NCI-H2196 treated with DMSO at 0.1 percent for 48 hours (cell line): ENCODE results near the gene RNF31.

Experiments used
- DNase-seq: peaks from one replicate; lab custom pipeline; 2025; ENCODE audit not compliant: unreplicated experiment; lab: John Stamatoyannopoulos, UW

Gene RNF31

DNA sequence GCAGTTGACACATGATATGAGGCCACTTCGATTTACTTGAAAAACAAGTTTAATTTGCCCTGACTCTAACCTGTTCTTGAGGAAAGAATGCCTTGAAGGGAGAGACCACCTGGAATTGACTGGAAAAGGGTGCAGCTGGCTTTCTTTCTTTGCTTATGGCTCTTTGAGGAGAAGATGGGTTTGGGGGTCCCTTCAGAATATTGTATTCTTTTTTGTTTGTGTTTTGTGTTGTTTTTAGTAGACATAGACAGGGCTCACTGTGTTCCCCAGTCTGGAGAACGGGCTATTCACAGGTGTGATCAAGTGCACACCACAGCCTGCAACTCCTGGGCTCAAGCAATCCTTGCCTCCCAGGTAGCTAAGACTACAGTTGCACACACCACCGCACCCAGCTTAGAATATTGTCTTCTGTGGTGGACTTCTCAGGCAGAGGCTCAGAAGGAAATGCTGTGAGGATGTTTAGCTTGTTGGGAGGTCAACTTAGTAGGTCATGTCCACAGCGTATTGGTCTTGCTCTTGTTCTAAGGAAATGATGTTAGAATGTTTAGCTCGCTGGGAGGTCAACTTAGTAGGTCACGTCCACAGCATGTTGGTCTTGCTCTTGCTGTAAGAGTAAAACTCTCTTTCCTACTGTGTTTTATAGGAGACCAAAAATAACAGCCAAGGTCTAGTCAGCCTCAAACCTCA, 31.0 kb upstream of the RNF31 start:
- DNase-seq = no peak

DNA sequence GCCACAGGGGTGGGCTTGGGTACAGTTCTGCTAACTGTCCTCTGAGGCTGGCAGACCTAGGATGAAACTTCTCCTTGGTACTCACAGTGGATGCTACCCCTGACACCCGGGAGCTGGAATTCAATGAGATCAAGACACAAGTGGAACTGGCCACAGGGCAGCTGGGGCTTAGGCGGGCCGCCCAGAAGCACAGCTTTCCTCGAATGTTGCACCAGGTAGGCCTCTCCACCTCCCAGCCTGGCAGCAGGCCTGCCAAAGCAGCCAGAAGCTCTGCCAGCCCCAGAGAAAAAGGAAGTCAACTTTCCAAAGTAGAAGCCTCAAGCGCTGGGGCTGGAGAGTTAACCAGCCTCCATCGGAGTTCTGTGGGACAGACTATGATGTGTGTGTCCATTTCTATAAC, 30.1 kb upstream of the RNF31 start:
- no peak for DNase-seq

DNA sequence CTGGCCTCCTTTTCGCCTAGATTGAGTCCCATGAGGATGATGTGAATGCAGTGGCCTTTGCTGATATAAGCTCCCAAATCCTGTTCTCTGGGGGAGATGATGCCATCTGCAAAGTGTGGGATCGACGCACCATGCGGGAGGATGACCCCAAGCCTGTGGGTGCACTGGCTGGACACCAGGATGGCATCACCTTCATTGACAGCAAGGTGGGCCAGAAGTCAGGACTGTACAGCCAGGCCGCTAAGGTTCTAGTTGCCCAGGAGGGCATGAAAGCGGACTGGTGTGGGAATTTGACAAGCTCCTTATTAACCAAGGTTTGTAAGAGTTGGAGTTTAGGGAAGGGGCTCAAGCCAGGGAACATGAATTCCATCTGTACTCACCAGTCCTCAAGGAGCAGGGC, 27.6 kb upstream of the RNF31 start:
- DNase-seq = no peak

DNA sequence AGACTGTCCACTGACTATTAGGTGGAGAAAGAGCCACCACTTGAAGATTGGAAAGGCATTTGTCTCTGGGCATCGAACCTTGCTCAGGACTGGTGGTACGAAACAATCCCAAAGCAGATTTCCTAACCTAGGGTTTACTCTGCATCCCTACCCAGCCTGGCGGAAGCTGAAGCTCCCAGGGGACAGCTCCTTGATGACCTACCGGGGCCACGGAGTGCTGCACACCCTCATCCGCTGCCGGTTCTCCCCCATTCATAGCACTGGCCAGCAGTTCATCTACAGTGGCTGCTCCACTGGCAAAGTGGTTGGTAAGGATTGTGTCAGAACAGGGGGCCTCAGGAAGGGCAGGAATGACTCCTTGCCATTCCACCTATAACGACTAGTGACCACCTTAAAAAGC, 26.1 kb upstream of the RNF31 start:
- DNase-seq = no peak

DNA sequence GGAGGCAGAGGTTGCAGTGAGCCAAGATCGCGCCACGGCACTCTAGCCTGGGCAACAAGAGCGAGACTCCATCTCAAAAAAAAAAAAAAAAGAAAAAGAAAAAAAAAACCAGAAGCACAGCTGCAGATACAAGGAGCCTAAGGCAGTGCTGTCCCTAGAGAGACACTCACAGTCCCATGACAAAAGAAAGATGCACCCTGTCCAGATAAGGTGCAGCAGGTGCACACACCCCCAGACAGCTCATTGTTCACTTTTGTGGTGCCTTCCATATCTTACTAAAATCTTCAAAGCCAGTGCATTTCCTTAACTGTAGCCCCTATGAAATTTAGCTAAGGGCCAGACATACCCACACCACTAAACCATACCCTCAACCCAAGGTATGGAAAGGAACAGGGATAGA, 24.9 kb upstream of the RNF31 start:
- DNase-seq = no peak

DNA sequence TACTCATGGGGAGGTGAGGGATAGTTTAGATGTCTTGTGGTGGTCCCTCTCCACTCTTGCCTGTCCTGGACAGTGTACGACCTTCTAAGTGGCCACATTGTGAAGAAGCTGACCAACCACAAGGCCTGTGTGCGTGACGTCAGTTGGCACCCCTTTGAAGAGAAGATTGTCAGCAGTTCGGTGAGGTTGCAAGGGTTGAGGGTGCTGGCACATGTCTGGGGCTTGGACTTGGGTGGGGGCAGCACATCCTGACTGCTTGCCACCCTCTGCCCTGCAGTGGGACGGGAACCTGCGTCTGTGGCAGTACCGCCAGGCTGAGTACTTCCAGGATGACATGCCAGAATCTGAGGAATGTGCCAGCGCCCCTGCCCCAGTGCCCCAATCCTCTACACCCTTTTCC, 24.4 kb upstream of the RNF31 start:
- DNase-seq = no peak

DNA sequence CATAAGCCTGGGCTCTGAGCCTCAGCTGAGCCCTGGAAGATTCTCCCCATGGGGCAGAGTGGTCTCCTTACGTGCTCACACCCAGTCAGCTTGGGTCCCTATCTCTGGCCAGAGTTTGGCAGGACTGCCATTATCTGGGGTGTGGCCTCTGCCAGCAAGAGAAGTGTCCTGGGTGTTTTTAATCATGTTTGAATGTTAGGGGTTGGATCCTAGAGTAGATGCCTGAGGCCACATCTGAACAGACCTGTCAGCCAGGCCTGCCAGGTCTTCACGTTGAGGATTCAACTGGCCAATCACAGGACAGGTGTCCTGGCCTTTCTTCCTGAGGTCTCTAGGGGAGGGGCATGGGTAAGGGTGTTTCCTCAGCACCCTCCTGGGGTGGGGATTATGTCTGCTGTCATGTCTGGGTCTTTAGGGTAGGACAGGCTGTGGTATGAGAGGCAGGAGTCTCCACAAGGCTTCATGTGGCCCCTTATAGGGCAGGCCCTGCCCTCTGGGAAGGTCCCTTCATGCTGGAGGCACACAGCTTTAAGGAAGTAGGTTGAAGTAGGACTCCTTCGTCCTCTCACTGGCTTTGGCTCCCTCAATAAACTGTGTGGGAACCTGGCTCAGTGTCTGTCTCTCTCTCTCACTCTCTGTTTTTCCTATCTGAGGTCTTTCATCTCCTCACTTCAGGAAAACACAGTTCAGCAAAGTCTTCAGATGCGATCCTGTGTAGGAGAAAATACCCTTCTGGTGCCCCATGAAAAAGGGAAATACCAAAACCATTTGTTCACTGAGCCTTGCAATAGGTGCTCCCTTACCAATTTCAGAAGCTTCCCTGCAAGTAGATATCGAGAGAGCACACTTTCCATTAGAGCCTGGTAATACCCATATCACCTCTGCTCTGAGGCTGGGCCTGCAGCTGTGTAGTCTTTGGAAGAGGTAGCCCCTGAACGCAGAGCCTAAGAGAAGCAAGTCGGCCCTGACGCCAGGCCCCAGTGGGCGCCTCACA, 23.6 kb upstream of the RNF31 start:
- no peak for DNase-seq

DNA sequence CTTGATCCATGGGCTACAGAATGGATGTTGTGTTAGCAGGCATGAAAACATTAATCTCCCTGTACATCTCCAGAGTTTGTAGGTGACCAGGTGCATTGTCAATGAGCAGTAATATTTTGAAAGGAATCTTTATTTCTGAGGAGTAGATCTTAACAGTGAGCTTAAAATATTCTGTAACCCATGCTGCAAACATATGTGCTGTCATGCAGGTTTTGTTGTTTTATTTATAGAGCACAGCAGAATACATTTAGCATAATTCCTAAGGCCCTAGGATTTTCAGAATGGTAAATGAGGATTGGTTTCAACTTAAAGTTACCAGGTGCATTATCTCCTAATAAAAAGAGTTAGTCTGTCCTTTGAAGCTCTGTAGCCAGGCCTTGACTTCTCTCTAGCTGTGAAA, 20.4 kb upstream of the RNF31 start:
- DNase-seq = no peak

DNA sequence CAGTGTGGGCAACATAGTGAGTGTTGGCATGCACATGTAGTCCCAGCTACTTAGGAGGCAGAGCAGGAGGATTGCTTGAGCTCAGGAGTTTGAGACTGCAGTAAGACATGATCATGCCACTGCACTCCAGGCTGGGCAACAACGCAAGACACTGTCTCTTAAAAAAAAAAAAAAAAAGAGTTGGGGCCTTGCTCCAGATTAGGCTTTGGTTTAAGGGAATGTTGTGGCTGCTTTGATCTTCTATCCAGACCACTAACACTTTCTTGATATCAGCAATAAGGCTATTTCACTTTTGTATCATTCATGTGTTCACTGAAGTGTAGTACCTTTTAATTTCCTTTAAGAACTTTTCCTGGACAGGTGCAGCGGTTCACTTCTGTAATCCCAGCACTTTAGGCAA, 19.6 kb upstream of the RNF31 start:
- DNase-seq = no peak

DNA sequence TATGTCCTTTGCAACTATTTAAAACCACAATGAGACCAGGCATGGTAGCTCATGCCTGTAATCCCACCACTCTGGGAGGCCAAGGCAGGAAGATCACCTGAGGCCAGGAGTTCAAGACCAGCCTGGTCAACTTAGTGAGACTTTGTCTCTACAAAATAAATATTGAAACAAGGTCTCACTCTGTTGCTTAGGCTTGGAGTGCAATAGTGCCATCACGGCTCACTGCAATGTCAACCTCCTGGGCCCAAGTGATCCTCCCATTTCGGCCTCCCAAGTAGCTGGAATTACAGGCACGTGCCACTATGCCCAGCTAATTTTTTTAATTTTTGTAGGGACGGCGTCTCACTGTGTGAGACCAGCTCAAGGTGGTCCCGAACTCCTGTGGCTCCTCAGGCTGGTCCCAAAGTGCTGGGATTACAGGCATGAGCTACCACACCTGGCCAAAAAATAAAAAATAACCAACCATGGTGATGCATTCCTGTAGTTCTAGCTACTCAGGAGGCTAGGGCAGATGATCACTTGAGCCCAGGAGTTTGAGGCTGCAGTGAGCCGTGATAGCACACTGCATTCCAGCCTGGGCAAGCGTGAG, 17.8 kb upstream of the RNF31 start:
- DNase-seq = no peak

DNA sequence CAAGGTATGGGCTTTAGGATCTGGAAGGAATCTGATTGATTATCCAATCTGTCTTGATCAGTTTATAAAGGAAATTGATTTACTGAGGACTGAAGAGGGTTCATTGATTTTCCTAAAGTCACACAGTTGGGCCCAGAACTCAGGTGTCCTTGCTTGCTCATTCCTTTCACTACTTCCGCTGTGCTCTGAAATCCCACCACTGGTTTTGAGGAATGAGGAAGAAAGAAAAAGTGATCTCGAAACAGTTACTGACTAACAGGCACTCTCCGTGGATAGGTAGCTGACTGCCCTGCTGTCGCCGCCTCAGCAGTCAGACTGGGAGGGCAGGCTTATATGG, 16.9 kb upstream of the RNF31 start, which contains the start of gene FITM1:
FITM1 (plus strand) TSS at position 280 of the 337 bp plus-strand sequence. CDS start 905 bp downstream, outside the sequence.
- no peak for DNase-seq

DNA sequence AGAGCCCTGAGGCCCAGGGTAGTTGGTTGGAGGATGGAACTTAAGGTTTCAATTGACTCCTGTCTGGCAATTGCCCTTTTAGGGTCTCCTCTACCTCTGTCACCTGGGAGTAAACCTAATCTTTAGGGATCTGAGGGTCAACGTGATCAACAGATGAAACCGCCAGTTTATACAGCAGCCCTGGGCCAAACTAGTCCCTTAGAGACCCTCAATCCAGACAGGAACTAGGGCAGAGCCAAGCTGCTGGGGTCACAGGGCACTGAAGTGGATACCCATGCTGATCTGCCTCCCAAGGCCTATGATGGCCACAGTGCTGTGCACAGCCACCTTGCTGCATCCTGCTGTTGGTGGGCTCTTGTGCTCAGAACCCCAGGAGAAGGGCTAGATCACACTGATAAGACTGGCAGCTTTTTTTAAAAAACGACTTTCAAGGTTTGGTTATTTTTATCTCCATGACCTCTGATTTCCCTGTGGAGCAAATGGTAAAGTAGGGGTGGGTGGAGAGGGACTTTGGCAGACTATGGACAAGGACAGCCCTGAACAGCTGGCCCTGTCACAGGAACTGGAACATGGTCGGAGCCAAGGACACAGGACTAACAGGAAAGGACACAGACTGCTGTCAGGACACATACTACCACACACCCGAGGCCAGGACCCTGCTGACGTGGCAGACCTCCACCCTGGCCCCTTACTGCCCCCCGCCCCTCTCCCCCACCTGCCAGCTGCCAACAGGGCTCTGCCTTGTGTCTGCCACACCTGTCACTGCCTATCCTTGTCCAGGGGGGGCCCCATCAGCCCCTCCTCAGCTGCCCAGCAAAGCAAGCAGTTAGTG, 16.4 kb upstream of the RNF31 start:
- DNase-seq = no peak

DNA sequence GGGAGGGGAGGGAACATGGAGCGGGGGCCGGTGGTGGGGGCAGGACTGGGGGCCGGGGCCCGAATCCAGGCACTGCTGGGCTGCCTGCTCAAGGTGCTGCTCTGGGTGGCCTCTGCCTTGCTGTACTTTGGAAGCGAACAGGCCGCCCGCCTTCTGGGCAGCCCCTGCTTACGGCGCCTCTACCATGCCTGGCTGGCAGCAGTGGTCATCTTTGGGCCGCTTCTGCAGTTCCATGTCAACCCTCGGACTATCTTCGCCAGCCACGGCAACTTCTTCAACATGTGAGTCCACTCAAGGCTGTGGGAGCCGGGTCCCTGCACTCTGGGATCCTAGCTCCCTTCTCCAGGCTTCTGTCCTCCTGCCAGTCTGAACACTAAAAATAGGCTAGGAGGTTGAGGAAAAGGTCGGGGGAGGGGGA, 15.7 kb upstream of the RNF31 start:
- no peak for DNase-seq

DNA sequence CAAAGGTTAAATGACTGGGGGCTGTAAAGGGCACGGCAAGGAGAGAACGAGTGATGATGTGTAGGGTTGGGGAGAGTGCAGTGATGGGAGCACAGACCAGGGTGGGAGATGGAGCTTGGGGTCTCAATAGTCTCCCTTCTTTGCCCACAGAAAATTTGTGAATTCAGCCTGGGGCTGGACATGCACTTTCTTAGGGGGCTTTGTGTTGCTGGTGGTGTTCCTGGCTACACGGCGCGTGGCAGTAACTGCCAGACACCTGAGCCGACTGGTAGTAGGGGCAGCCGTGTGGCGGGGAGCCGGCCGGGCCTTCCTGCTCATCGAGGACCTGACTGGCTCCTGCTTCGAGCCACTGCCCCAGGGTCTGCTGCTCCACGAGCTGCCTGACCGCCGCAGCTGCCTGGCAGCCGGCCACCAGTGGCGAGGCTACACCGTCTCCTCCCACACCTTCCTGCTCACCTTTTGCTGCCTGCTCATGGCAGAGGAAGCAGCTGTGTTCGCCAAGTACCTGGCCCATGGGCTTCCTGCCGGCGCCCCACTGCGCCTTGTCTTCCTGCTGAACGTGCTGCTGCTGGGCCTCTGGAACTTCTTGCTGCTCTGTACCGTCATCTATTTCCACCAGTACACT, 15.1 kb upstream of the RNF31 start:
- peak; percentile 92 for DNase-seq

DNA sequence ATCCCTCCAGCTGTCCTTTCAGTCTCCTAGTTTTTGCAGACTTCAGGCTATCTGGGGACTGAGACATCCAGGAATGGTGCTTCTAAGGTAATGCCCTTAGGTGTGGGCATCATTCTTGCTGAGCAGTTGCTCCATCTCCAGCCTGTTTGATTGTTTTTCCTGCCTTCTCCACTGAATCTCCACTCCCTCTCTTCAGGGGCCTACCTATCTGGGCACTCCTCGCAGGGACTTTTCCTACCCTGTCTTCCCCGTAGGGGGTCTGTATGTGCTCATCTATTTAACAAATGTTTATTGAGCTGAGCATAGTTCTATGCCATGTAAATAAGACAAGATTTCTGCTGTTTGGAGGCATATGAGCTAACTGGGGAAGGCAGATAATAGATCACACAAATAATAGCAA, 14.3 kb upstream of the RNF31 start:
- DNase-seq = no peak

DNA sequence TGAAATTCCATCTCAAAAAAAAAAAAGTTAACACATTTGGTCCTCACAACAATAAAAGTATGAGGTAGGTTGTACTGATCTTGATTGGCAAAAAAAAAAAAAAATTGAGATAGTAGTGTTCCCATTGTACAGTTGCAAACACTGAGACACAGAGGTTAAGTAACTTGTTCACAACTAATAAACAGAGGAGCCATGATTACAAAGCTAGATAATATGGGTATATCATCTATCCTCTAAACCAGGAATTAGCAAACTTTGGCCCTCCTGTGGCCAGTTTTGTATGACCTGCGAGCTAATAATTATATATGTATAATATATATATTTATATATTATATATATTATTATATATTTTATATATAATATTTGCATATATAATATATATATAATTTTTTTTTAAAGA, 13.6 kb upstream of the RNF31 start:
- DNase-seq = no peak

DNA sequence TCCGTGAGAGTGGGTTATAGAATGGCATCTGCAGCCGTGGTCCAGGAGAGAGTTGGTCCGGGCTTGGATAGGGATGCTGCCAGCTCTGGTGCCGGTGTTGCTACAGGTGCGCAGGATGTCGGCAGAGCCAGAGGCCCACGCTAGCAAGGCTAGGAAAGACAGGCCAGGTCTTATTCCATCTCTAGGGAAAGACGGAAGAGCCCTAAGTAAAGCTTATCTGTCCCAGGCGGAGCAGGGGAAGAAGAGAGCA, 11.8 kb upstream of the RNF31 start:
- no peak for DNase-seq

DNA sequence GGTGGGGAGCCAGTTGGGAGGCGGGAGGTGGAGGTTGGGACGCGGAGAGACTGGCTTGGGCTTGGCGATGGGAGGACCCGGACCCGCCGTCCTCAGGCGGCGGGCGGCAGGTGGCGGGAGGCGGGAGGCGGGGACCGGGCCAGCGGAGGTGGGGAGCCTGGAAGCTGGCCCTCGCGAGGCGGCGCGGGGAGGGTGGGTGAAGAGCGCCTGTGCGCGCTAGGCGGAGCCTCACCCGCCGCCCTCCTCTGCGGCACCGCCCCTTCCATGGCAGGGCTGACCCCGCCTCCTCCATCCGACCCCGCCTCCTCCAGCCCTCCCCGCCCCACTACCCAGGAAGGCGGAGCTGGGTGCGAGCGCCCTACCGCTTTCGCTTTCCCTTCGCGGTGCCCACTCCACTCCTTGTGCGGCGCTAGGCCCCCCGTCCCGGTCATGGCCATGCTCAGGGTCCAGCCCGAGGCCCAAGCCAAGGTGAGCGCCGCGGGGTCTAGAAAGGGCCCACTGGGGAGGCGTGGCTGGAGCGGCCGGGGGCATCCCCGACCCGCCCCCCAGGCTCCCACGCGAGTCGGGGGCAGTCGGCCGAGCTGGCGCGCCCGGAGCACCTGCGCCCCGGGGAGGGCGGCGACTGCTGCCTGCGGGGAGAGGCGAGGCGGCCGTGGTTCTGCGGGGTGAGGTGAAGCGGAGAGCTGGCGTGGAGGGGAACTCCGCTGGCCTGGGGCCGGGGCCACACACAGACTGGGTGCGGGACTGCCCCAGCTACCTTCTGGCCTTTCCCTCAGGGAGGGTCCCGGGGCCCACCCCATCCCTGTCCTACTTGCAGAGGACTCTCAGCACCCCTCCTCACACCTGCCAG, 11.2 kb upstream of the RNF31 start, which contains the start of gene PSME1:
PSME1 (plus strand) TSS at position 361 of the 850 bp plus-strand sequence; CDS start at position 430, 69 bp downstream.
- DNase-seq = peak; percentile 90

DNA sequence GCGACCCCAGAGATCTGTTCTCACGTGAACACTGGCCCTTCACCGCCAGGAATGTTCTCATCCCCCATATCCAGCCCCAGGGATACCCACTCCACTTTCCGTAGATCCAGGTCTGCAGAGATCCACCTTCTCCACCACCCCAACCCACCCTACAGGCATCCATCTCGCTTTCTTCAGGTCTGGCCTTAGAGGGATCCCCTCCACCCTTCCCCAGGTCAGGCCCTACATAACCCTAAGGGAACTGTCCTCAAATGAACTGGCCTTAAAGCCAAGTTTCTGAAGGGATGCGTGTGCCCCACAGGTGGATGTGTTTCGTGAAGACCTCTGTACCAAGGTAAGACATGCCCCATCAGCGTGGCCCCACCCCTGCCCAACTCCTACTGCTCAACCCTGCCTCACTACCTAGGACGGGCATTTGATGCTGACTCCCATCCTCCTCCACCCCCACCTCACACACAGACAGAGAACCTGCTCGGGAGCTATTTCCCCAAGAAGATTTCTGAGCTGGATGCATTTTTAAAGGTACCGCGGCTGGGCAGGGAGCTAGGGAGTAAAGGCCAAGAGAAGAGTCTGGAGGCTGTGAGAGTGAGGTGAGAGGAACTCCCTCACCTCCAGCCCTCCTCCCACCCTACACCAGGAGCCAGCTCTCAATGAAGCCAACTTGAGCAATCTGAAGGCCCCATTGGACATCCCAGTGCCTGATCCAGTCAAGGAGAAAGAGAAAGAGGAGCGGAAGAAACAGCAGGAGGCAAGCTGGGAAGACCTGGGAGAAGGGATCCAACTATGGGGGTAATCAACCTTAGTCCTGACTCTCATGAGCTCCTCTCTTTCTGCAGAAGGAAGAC, 10.4 kb upstream of the RNF31 start:
- DNase-seq = no peak
